Measurements from ENCODE around the gene TPCN2. TPM values are rescaled to one million over a fixed set of nuclear protein-coding genes. Genes with fewer than 3 reads are reported as not detected.

The TPCN2 gene
- total and polyA plus RNA-seq, 2 experiments from 2014 or later = 39.4 to 42.2 TPM

DNA sequence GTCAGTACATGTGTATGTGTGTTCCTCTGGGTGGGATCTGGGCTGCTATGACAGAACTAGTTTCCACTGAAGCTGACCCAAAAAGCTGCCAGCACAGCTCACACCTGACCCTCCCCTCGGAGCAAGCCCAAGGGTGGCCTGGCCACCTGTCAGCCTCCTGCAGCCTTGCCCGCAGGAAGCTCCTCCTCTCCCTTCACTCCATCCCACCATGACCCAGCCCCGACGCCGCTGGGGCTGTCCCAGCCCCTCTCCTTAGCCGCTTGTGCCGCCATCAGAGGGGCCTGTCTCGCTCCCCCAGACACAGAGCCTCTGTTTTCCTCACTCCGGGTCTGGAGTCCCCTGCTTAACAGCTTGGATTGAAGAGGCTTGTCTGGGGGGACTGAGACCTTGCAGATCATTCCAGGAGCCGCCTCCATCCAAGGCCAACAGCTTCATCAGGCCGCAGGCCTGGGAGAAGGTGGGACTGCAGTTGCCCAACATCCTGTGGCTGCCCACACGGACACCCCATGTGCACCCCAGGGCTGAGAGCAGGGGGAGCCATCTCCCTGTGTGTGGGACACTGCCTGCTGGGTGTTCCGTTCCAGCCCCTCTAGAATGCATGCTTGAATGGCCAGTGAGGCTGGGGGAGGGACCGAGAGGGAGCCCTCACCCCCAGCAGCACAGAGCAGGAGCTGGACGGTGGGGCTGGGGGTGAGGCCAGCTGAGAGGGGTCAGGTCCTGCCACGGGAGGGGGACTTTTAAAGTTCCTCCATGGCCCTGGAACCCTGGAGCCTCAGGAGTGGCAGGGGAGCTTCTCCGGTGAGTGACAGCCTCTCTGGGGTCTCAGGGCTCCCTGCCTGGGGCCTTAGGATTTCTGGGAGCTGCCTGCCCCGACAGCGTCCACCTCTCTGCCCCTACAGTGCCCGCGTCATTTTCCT is 36.4 kb upstream of the TPCN2 start:
- DNase-seq (ENCODE audit: low read depth in 1 of 2, low spot score in 1 of 2) = peak in 1 of 2 donors; percentile 34
- Histone ChIP-seq H3K27me3 (no peaks in the 10 kb centered on the region), H3K4me1 (ENCODE audit: low read depth) (peaks cover 59% of the 10 kb centered on the region), H3K4me3 (peak overlapping the region; percentile 14), H3K9me3 (ENCODE audit: low read depth) (no peaks in the 10 kb centered on the region), H3K27ac (peak overlapping the region; percentile 77), H3K36me3 (no peaks in the 10 kb centered on the region)
- TF ChIP-seq, protein P1, sequence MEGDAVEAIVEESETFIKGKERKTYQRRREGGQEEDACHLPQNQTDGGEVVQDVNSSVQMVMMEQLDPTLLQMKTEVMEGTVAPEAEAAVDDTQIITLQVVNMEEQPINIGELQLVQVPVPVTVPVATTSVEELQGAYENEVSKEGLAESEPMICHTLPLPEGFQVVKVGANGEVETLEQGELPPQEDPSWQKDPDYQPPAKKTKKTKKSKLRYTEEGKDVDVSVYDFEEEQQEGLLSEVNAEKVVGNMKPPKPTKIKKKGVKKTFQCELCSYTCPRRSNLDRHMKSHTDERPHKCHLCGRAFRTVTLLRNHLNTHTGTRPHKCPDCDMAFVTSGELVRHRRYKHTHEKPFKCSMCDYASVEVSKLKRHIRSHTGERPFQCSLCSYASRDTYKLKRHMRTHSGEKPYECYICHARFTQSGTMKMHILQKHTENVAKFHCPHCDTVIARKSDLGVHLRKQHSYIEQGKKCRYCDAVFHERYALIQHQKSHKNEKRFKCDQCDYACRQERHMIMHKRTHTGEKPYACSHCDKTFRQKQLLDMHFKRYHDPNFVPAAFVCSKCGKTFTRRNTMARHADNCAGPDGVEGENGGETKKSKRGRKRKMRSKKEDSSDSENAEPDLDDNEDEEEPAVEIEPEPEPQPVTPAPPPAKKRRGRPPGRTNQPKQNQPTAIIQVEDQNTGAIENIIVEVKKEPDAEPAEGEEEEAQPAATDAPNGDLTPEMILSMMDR (IDR thresholded peaks at IDR 0.05; ENCODE audit: low read depth, low read length) = no peak

DNA sequence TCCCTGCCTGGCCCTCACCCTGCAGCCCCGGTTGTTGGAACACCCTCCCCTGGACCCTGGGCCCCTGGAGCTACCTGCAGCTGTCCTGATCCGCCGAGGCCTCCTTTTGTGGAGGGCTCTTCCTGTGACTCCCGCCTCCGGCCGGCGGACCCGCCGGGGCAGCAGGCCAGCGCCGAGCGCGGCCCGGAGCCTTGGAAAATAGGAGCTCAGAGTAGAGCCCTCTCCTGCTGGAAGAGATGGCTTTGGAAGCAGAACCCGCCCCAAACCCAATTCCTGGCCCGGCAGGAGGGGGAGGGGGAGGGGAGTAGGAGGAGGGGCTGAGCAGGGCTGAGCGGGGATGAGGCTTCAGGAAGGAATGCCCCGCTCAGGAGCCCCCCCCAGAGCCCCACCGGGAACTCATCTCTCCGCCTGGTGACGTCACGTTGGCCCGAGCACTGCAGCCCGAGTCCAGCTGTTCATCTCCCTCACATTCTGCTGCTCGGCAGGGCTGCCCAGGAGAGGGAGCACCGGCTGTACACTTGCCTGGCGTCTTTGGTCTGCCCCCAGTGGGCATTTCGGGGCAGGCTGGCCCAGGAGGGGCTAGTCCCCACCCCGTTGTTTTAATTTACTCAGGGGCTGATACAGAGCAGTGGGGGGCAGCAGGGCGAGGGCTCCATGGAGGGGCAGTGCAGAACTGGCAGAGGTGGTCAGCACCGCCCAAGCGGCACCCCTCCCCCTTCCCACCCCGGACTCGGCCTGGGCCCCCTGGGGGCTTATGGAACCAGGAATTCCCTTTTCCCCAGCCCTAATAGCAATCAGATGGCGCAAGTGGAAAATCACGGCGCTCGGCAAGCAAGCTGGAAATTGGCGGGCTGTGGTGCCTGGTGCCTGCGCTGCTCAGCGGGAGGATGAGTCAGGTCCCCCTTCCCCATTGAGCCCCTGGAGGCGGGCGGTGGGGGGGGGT is 35.5 kb upstream of the TPCN2 start, which contains the start of gene MRGPRF:
Gene MRGPRF, minus strand, starts transcription at position 238 of the 943 bp plus-strand sequence. CDS start 3,345 bp downstream, outside the sequence.
- Histone ChIP-seq H3K4me3 (peak within 1 kb of the TSS; percentile 14), H3K27me3 (no peaks in the 10 kb centered on the region), H3K9me3 (ENCODE audit: low read depth) (no peaks in the 10 kb centered on the region), H3K36me3 (no peaks in the 10 kb centered on the region), H3K4me1 (ENCODE audit: low read depth) (peaks cover 59% of the 10 kb centered on the region), H3K27ac (peak within 1 kb of the TSS; percentile 77)
- DNase-seq (ENCODE audit: low read depth in 1 of 2, low spot score in 1 of 2) = peak in 1 of 2 donors; percentile 74
- TF ChIP-seq, protein P1 (IDR thresholded peaks at IDR 0.05; ENCODE audit: low read depth, low read length) = peak; percentile 51

DNA sequence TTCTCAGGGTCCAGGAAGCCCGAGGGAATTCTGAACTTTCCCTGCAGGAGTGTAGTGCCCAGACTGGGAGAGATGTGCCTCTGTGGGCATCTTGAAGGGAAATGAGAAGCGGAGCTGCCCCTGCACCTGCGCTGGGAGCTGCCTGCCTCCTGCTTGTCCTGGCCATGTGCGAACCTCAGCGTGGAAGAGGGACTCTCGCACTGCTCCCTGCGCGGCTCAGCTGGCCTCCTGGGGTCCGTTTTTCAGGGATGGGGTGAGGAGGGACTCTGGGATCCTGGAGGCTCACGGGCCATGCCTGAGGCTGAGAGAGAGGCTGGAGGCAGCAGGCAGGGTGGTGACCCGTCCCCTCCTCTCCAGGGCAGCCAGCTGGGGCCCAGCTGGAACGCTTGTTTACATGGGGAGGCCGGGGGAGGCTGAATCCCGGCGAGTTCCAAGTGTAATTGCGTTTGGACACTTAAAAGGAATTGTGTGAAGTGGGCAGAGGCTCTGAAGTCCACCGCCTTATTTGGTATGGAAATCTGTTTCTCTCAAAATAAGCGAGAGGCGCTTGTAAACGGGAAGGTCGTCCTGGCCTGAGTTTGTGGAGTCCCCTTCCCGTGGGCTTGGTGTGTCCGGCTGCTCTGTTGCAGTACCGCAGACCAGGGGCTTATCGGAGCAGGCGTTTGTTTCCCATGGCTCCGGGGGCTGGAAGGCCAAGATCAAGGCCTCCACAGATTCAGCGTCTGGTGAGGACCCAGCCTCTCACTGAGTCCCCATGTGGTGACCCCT is 34.5 kb upstream of the TPCN2 start:
- TF ChIP-seq, protein P1 (IDR thresholded peaks at IDR 0.05; ENCODE audit: low read depth, low read length) = no peak
- Histone ChIP-seq H3K4me1 (ENCODE audit: low read depth) (peaks cover 54% of the 10 kb centered on the region), H3K4me3 (no peak overlapping the region), H3K9me3 (ENCODE audit: low read depth) (no peaks in the 10 kb centered on the region), H3K27me3 (no peaks in the 10 kb centered on the region), H3K27ac (peak overlapping the region; percentile 77), H3K36me3 (no peaks in the 10 kb centered on the region)
- DNase-seq (ENCODE audit: low read depth in 1 of 2, low spot score in 1 of 2) = peak in 1 of 2 donors; percentile 50

DNA sequence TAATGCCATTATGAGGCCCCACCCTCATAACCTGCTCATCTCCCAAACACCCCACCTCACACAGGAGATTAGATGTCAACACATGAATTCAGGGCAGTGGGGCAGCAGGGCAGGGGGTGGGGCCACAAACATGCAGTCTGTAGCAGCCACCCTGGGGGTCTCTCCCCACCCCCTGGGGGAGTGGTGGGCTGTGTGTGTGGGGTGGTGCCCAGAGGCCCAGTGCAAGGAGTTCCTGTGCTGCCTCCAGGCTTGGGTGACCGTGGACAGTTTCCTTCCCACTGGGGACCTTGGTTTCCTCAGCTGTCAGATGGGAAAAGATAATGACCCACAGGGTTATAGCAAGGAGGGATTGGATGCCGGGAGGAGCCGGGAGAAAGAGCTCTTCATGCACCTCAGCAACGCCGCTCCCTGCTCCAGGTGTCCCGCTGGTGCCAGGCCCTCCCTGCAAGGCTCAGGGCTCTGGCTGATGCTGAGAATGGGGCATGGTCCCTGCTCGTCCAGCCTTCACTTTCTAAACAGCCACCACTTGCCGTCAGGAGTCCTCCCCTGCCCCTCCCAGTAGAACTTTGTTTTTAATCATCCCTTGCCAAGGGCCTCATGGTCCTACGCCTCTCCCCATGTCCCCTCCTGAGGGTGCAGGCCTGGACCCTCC is 33.7 kb upstream of the TPCN2 start:
- no peak overlapping the region for H3K4me3 ChIP-seq
- H3K9me3 ChIP-seq (ENCODE audit: low read depth) = no peaks in the 10 kb centered on the region
- no peak for DNase-seq (ENCODE audit: low read depth in 1 of 2, low spot score in 1 of 2)
- TF ChIP-seq, protein P1 (IDR thresholded peaks at IDR 0.05; ENCODE audit: low read depth, low read length) = no peak
- peaks cover 57% of the 10 kb centered on the region for H3K4me1 ChIP-seq (ENCODE audit: low read depth)
- peak overlapping the region; percentile 77 for H3K27ac ChIP-seq
- no peaks in the 10 kb centered on the region for H3K27me3 ChIP-seq
- H3K36me3 ChIP-seq = no peaks in the 10 kb centered on the region

All from cardiac muscle cell (in vitro differentiated cells and primary cell).